ENCODE data around the gene TTC3. TPM values are rescaled to one million over a fixed set of nuclear protein-coding genes. Genes with fewer than 3 reads are reported as not detected.

Gene TTC3
- total and polyA plus RNA-seq, 9 of the 15 experiments (the other 6 are each of a cell fraction or from before 2014, with no cell fraction given) = 17.5 to 92.0 (median 59.5) TPM

GRCh38 chr21:37224861-37225839 lies 152.1 kb downstream of the TTC3 start:
- Histone ChIP-seq H3K4me2 (ENCODE audit: insufficient read depth, low read length) (no peak overlapping the region), H4K20me1 (replicated peaks; ENCODE audit: control insufficient read depth, insufficient read depth, low read length) (no peaks in the 10 kb centered on the region), H2AFZ (ENCODE audit: low read depth, low read length) (no peak overlapping the region), H3K9me3 (replicated peaks; ENCODE audit: control insufficient read depth, insufficient read depth, low read depth, low read length) (0 out of 2 replicates have a peak, but pooled peaks cover 7% of the 10 kb centered on the region), H3K9ac (ENCODE audit: insufficient read depth in 1 of 2, low read depth in 2 of 2, low read length in 2 of 2) (no peak overlapping the region), H3K4me3 (no peak overlapping the region), H3K9me1 (ENCODE audit: control insufficient read depth, insufficient read depth, low read length) (no peaks in the 10 kb centered on the region), H3K27me3 (ENCODE audit: control insufficient read depth in 2 of 2, insufficient read depth in 2 of 2, low read length in 2 of 2) (no peaks in the 10 kb centered on the region), H3K27ac (ENCODE audit: extremely low read depth, low read depth, low read length) (no peak overlapping the region), H3K4me1 (replicated peaks in 1 of 2; ENCODE audit: control insufficient read depth in 2 of 2, insufficient read depth in 2 of 2, low read length in 2 of 2) (peaks cover 0 to 16% of the 10 kb centered on the region in 2 experiments; a peak in 1 of 5 replicates), H3K36me3 (ENCODE audit: control insufficient read depth, insufficient read depth, low read length) (peaks cover 71% of the 10 kb centered on the region), H3K79me2 (ENCODE audit: control insufficient read depth, insufficient read depth, low read length) (peaks cover 22% of the 10 kb centered on the region)
- intact Hi-C loops (cut with micrococcal nuclease) = loop anchor here (5.0 to 10.0 kb wide), 2 partner anchors 237 to 340 kb away; no protein-coding TSS in a partner anchor
- in situ Hi-C loops (cut with MboI) = no loop called here
- 89% methylated on average over 18 of the region's 21 CpGs for WGBS (ENCODE audit: insufficient coverage, low coverage, missing lambda C conversion rate)
- CTCF ChIA-PET (ENCODE audit: low intra/inter-chr PET ratio) = no interaction called here
- no peak for DNase-seq (ENCODE audit: extremely low read depth in 1 of 4, low spot score in 3 of 4)
- TF ChIP-seq ZNF444 (CRISPR knock-in tag; IDR thresholded peaks at IDR 0.05) (no peak), PHB (CRISPR knock-in tag; IDR thresholded peaks at IDR 0.05) (no peak)
- no peak for FAIRE-seq
- POLR2A ChIA-PET = interaction anchor here (0.6 to 1.3 kb wide), 3 partner anchors 9 to 906 kb away, joined by 3 read pairs; no protein-coding TSS in a partner anchor
- no peak for ATAC-seq
- BruUV-seq (replicated peaks) = no TSS peak
